GM12891 (cell line): ENCODE measurements around the gene SUPT16H.

Experiments
- PAX5 ChIP-seq: IDR thresholded peaks from 2 replicates; pipeline ENCODE4 v1.6.1; 2011; ENCODE audit warnings: low read length, moderate library complexity, mild to moderate bottlenecking; ENCODE audit not compliant: insufficient read depth, severe bottlenecking
- POLR2A ChIP-seq: IDR thresholded peaks from 2 replicates; pipeline ENCODE4 v1.6.1; 2011; ENCODE audit warnings: low read depth, low read length, control low read depth
- POLR2AphosphoS5 ChIP-seq: IDR thresholded peaks from 2 replicates; pipeline ENCODE4 v1.6.1; 2011; ENCODE audit warnings: low read depth, low read length, control low read depth
- SPI1 ChIP-seq: IDR thresholded peaks from 2 replicates; pipeline ENCODE4 v1.6.1; 2011; ENCODE audit warnings: low read depth, low read length, control low read depth
- TAF1 ChIP-seq: IDR thresholded peaks from 2 replicates; pipeline ENCODE4 v1.6.1; 2011; ENCODE audit warnings: low read depth, low read length, control low read depth

- TF ChIP-seq POLR2AphosphoS5 (peak; percentile 61), POLR2A (no peak; the same call in none of the 2 replicates), SPI1 (no peak), TAF1 (peak; percentile 74; the same call in 1 of the 2 replicates), PAX5 (no peak)
Measured at GRCh38 chr14:21383848-21384493, at the start of gene SUPT16H.
